Naive B cell (primary cell): ENCODE measurements around the gene AMFR. TPM values are rescaled to one million over a fixed set of nuclear protein-coding genes. Genes with fewer than 3 reads are reported as not detected.
A peak's percentile ranks its signal among the peaks of the same experiment; 100 is the strongest.

ENCODE experiments used
- ATAC-seq, 2 donors: fragments of 150-1000 bp; cut with Tn5 transposase; 2 replicates each; pipeline ENCODE4 v1.10.0; 2021; ENCODE audit warnings: low read depth in 2 of 2, mild to moderate bottlenecking in 2 of 2, moderate library complexity in 2 of 2
- DNase-seq: peaks from one replicate; pipeline ENCODE4 v3.0.0; 2022
- H3K27ac Mint-ChIP-seq, 6 donors: one replicate each; pipeline ENCODE4 v1.8.0; 2020 to 2022; ENCODE audit warnings: mild to moderate bottlenecking in 6 of 6, mixed read lengths in 6 of 6, moderate library complexity in 5 of 6, inconsistent platforms in 2 of 6
- H3K27me3 Mint-ChIP-seq, 3 donors: one replicate each; pipeline ENCODE4 v1.8.0; 2021 to 2022; ENCODE audit warnings: mixed read lengths in 3 of 3, mild to moderate bottlenecking in 1 of 3
- H3K36me3 Mint-ChIP-seq, 2 donors: one replicate each; pipeline ENCODE4 v1.8.0; 2020 to 2022; ENCODE audit warnings: mixed read lengths in 2 of 2, inconsistent platforms in 1 of 2, mild to moderate bottlenecking in 1 of 2
- H3K4me1 Mint-ChIP-seq, 3 donors: one replicate each; pipeline ENCODE4 v1.8.0; 2020 to 2022; ENCODE audit warnings: mixed read lengths in 3 of 3, inconsistent platforms in 1 of 3, mild to moderate bottlenecking in 1 of 3, moderate library complexity in 1 of 3
- H3K4me3 Mint-ChIP-seq, 8 donors: one replicate each; pipeline ENCODE4 v1.8.0; 2020 to 2022; ENCODE audit warnings: mild to moderate bottlenecking in 8 of 8, mixed read lengths in 8 of 8, moderate library complexity in 8 of 8, inconsistent platforms in 2 of 8
- H3K9me3 Mint-ChIP-seq, 7 donors: one replicate each; pipeline ENCODE4 v1.8.0; 2020 to 2022; ENCODE audit warnings: mixed read lengths in 7 of 7, mild to moderate bottlenecking in 5 of 7, inconsistent platforms in 2 of 7, moderate library complexity in 1 of 7
- polyA plus RNA-seq, 6 donors: library from polyadenylated mRNA; unstranded; fragments of 300-500 nt; fragmentation: Illumina TruSeq; gene quantifications; one replicate each; pipeline ENCODE4 v1.2.3, GENCODE V29; 2021; ENCODE audit warnings: low read depth in 6 of 6

The AMFR gene
- polyA plus RNA-seq, 6 donors from 2014 or later = 54.4 to 290 (median 98.6) TPM

- Mint-ChIP-seq H3K36me3 (peaks cover 8 to 11% of the 10 kb centered on the region in 2 donors), H3K27ac (peak overlapping the region; percentile 69 to 96 (median 94)), H3K4me1 (peaks cover 24 to 37% (median 34%) of the 10 kb centered on the region in 3 donors), H3K27me3 (no peaks in the 10 kb centered on the region), H3K9me3 (no peaks in the 10 kb centered on the region), H3K4me3 (peak overlapping the region; percentile 89 to 99 (median 99))
- ATAC-seq = no peak
- DNase-seq = no peak
Observed at GRCh38 chr16:56450275-56450985, 25.1 kb upstream of the AMFR start.

- Mint-ChIP-seq H3K9me3 (no peaks in the 10 kb centered on the region), H3K27me3 (no peaks in the 10 kb centered on the region), H3K4me1 (peaks cover 24 to 37% (median 34%) of the 10 kb centered on the region in 3 donors), H3K27ac (peak overlapping the region in 1 of 6 donors; percentile 28), H3K4me3 (peak overlapping the region in 2 of 8 donors; percentile 59 to 69), H3K36me3 (peaks cover 0 to 2% of the 10 kb centered on the region in 2 donors)
- ATAC-seq = no peak
- DNase-seq = no peak
Observed at GRCh38 chr16:56448005-56448404, 22.7 kb upstream of the AMFR start.

- peak overlapping the region in 1 of 6 donors; percentile 21 for H3K27ac Mint-ChIP-seq
- H3K4me1 Mint-ChIP-seq = peaks cover 20 to 34% (median 31%) of the 10 kb centered on the region in 3 donors
- H3K4me3 Mint-ChIP-seq = peak overlapping the region in 1 of 8 donors; percentile 59
- H3K27me3 Mint-ChIP-seq = no peaks in the 10 kb centered on the region
- H3K36me3 Mint-ChIP-seq = peaks cover 6 to 10% of the 10 kb centered on the region in 2 donors
- ATAC-seq = no peak
- no peaks in the 10 kb centered on the region for H3K9me3 Mint-ChIP-seq
- DNase-seq = no peak
Observed at GRCh38 chr16:56447286-56447685, 21.9 kb upstream of the AMFR start.

DNA sequence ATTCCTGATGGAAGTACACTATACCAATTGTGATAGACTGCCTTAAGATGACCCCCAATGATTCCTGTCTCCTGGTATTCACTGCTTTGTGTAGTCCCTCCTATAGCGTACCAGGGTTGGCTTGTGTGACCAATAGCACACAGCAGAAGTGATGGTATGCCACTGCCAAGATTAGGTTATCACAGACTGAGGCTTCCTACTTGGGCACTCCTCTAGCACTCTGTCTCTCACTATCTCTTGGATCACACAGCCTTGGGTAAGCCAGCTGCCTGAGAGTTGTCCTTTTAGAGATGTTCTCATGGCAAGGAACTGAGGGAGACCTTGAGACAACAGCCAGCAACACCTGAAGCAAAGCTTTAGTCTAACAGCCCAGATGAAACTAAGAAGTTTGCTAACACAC lies 12.7 kb upstream of the AMFR start:
- H3K9me3 Mint-ChIP-seq = no peaks in the 10 kb centered on the region

GRCh38 chr16:56436258-56436657 lies 10.9 kb upstream of the AMFR start:
- ATAC-seq (no peak), DNase-seq (no peak)
- Mint-ChIP-seq H3K27ac (no peak overlapping the region), H3K27me3 (no peaks in the 10 kb centered on the region), H3K4me3 (no peak overlapping the region), H3K9me3 (no peaks in the 10 kb centered on the region), H3K36me3 (peaks cover 16 to 37% of the 10 kb centered on the region in 2 donors), H3K4me1 (peaks cover 0 to under 1% (median 0%) of the 10 kb centered on the region in 3 donors)

More for the DNA sequence above, 12.7 kb upstream of the AMFR start:
- ATAC-seq (no peak), DNase-seq (no peak)
- Mint-ChIP-seq H3K4me3 (peak overlapping the region in 1 of 8 donors; percentile 64), H3K27ac (no peak overlapping the region), H3K4me1 (peaks cover 4 to 14% (median 4%) of the 10 kb centered on the region in 3 donors), H3K27me3 (no peaks in the 10 kb centered on the region), H3K36me3 (peaks cover 24 to 41% of the 10 kb centered on the region in 2 donors)

- H3K27me3 Mint-ChIP-seq = no peaks in the 10 kb centered on the region
- DNase-seq (no peak), ATAC-seq (no peak)
- H3K4me1 Mint-ChIP-seq = peaks cover 9 to 16% (median 12%) of the 10 kb centered on the region in 3 donors
- peak overlapping the region in 1 of 6 donors; percentile 82 for H3K27ac Mint-ChIP-seq
- H3K9me3 Mint-ChIP-seq = no peaks in the 10 kb centered on the region
- H3K36me3 Mint-ChIP-seq = peaks cover 0 to 12% of the 10 kb centered on the region in 2 donors
- peak overlapping the region in 1 of 8 donors; percentile 84 for H3K4me3 Mint-ChIP-seq
Observed at GRCh38 chr16:56428091-56428490, 2.7 kb upstream of the AMFR start.

GRCh38 chr16:56426585-56426984 lies 1.2 kb upstream of the AMFR start:
- Mint-ChIP-seq H3K27ac (peak overlapping the region in 4 of 6 donors; percentile 50 to 88 (median 78)), H3K9me3 (no peaks in the 10 kb centered on the region), H3K27me3 (no peaks in the 10 kb centered on the region), H3K4me1 (peaks cover 24 to 31% (median 27%) of the 10 kb centered on the region in 3 donors), H3K4me3 (peak overlapping the region; percentile 65 to 92 (median 76)), H3K36me3 (peaks cover 0 to under 1% of the 10 kb centered on the region in 2 donors)
- no peak for ATAC-seq
- DNase-seq = no peak

GRCh38 chr16:56424791-56425438 lies 430 bp downstream of the AMFR start:
- Mint-ChIP-seq H3K4me1 (peaks cover 38 to 47% (median 39%) of the 10 kb centered on the region in 3 donors), H3K27me3 (no peaks in the 10 kb centered on the region), H3K4me3 (peak overlapping the region; percentile 92 to 100 (median 96)), H3K27ac (peak overlapping the region in 3 of 6 donors; percentile 88 to 95 (median 88)), H3K36me3 (no peaks in the 10 kb centered on the region), H3K9me3 (no peaks in the 10 kb centered on the region)
- DNase-seq = peak; percentile 39
- ATAC-seq = peak; percentile 20 to 21

GRCh38 chr16:56424404-56424764 lies 961 bp downstream of the AMFR start:
- H3K4me1 Mint-ChIP-seq = peaks cover 38 to 51% (median 39%) of the 10 kb centered on the region in 3 donors
- H3K27me3 Mint-ChIP-seq = no peaks in the 10 kb centered on the region
- H3K9me3 Mint-ChIP-seq = no peaks in the 10 kb centered on the region
- H3K36me3 Mint-ChIP-seq = no peaks in the 10 kb centered on the region
- peak overlapping the region; percentile 92 to 100 (median 96) for H3K4me3 Mint-ChIP-seq
- peak overlapping the region; percentile 88 to 98 (median 93) for H3K27ac Mint-ChIP-seq
- ATAC-seq = no peak
- no peak for DNase-seq

GRCh38 chr16:56423584-56424403 lies 1.6 kb downstream of the AMFR start:
- peaks cover 40 to 54% (median 40%) of the 10 kb centered on the region in 3 donors for H3K4me1 Mint-ChIP-seq
- H3K27ac Mint-ChIP-seq = peak overlapping the region; percentile 88 to 98 (median 93)
- H3K27me3 Mint-ChIP-seq = no peaks in the 10 kb centered on the region
- H3K36me3 Mint-ChIP-seq = no peaks in the 10 kb centered on the region
- H3K4me3 Mint-ChIP-seq = peak overlapping the region; percentile 92 to 100 (median 96)
- ATAC-seq (peak; percentile 39 to 51), DNase-seq (peak; percentile 50)
- no peaks in the 10 kb centered on the region for H3K9me3 Mint-ChIP-seq

- Mint-ChIP-seq H3K4me1 (peaks cover 42 to 63% (median 47%) of the 10 kb centered on the region in 3 donors), H3K27ac (peak overlapping the region; percentile 69 to 98 (median 92)), H3K4me3 (peak overlapping the region; percentile 89 to 100 (median 95)), H3K9me3 (no peaks in the 10 kb centered on the region), H3K27me3 (no peaks in the 10 kb centered on the region), H3K36me3 (no peaks in the 10 kb centered on the region)
- ATAC-seq (no peak), DNase-seq (no peak)
Observed at GRCh38 chr16:56422896-56423441, 2.4 kb downstream of the AMFR start.

DNA sequence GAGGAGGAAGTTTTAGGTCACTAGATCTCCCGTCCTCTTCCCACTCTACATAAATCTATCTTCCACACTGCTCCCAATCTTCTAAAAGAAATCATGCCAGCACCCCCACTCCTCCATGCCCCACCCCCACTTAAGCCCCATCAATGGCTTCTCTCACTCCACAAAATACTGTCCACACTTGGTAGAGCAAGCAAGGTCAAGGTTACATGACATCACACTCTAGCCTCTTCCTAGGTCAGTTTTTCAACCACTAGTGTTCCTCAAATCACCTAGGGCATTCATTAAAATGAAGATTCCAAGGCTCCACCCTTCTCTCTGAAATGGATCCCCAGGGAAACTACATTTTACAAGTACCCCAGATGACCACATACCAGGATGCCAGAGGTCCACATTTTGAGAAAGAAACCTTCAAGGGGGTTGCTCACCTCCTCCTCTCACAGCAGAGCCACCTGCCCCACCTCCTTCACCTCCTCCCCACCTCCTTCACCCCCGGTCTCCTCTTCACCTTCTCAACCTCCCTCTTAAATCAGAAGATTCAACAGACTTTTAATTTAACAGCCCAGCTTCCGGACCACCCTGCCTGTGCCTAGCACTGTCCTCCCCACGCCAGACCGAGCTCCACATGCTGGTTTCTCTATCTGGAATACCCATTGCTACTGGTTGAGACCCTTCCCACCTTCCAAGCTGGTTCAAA lies 3.2 kb downstream of the AMFR start:
- Mint-ChIP-seq H3K27ac (peak overlapping the region; percentile 88 to 97 (median 90)), H3K4me1 (peaks cover 42 to 70% (median 47%) of the 10 kb centered on the region in 3 donors), H3K36me3 (no peaks in the 10 kb centered on the region), H3K4me3 (peak overlapping the region; percentile 86 to 98 (median 94)), H3K27me3 (no peaks in the 10 kb centered on the region), H3K9me3 (no peaks in the 10 kb centered on the region)
- ATAC-seq = no peak
- no peak for DNase-seq
